ENCODE results near the gene CHST12.

GRCh38 chr7:2476776-2477446 is 73.5 kb downstream of the CHST12 start:
- TF ChIP-seq POLR2AphosphoS5 (IDR thresholded peaks at IDR 0.05) (no peak), POLR2A (IDR thresholded peaks at IDR 0.05) (no peak), CTCF (IDR thresholded peaks at IDR 0.05) (no peak)
